NCI-H2196 treated with DMSO at 0.1 percent for 48 hours (cell line): Measurements from ENCODE around the gene TERB1.

ENCODE experiments used
- DNase-seq: peaks from one replicate; lab custom pipeline; 2025; ENCODE audit not compliant: unreplicated experiment; lab: John Stamatoyannopoulos, UW

Gene TERB1

GRCh38 chr16:66705790-66706505 lies 95.4 kb downstream of the TERB1 start:
- DNase-seq: no peak
